Measurements from ENCODE around the gene USP7. TPM values are rescaled to one million over a fixed set of nuclear protein-coding genes. Genes with fewer than 3 reads are reported as not detected.

USP7 gene
- polyA plus RNA-seq, 1 experiment = 17.2 TPM

- no peaks in the 10 kb centered on the region for H3K27me3 ChIP-seq (ENCODE audit: control insufficient read depth, insufficient read depth, low read length)
- H3K4me3 ChIP-seq (ENCODE audit: low read depth, low read length) = no peak overlapping the region
- CTCF ChIA-PET = interaction anchor here (3.9 kb wide), 1 partner anchor 12 kb away, joined by 29 read pairs; no protein-coding TSS in a partner anchor
- DNase-seq (ENCODE audit: low read depth) = no peak
- no peaks in the 10 kb centered on the region for H3K36me3 ChIP-seq (ENCODE audit: control insufficient read depth, insufficient read depth, low read length)
- POLR2A ChIA-PET = no interaction called here
- no peak for TF ChIP-seq CTCF (IDR thresholded peaks at IDR 0.05; ENCODE audit: insufficient read depth, low read depth, low read length)
Observed at GRCh38 chr16:8996891-8997290, 33.2 kb upstream of the USP7 start.

GRCh38 chr16:8990445-8990844 is 26.7 kb upstream of the USP7 start:
- Histone ChIP-seq H3K27me3 (ENCODE audit: control insufficient read depth, insufficient read depth, low read length) (no peaks in the 10 kb centered on the region; the same call in 1 of the 2 replicates), H3K36me3 (ENCODE audit: control insufficient read depth, insufficient read depth, low read length) (no peaks in the 10 kb centered on the region), H3K4me3 (ENCODE audit: low read depth, low read length) (no peak overlapping the region)
- POLR2A ChIA-PET = interaction anchor here (0.5 kb wide), 1 partner anchor 13 kb away, joined by 4 read pairs; no protein-coding TSS in a partner anchor
- CTCF ChIA-PET = interaction anchor here (1.7 to 2.7 kb wide), 2 partner anchors 17 to 18 kb away, joined by 3 to 8 read pairs; no protein-coding TSS in a partner anchor
- no peak for TF ChIP-seq CTCF (IDR thresholded peaks at IDR 0.05; ENCODE audit: insufficient read depth, low read depth, low read length)
- no peak for DNase-seq (ENCODE audit: low read depth)

- H3K36me3 ChIP-seq (ENCODE audit: control insufficient read depth, insufficient read depth, low read length) = no peaks in the 10 kb centered on the region
- ChIA-PET CTCF (interaction anchor here (0.6 to 2.7 kb wide), 2 partner anchors 20 to 100 kb away, joined by 3 to 8 read pairs; no protein-coding TSS in a partner anchor), POLR2A (no interaction called here)
- TF ChIP-seq CTCF (IDR thresholded peaks at IDR 0.05; ENCODE audit: insufficient read depth, low read depth, low read length) = no peak
- H3K27me3 ChIP-seq (ENCODE audit: control insufficient read depth, insufficient read depth, low read length) = no peaks in the 10 kb centered on the region; the same call in 1 of the 2 replicates
- DNase-seq (ENCODE audit: low read depth) = no peak
- no peak overlapping the region for H3K4me3 ChIP-seq (ENCODE audit: low read depth, low read length)
Observed at GRCh38 chr16:8989099-8989878, 25.6 kb upstream of the USP7 start.

GRCh38 chr16:8986818-8987191 is 23.1 kb upstream of the USP7 start:
- DNase-seq (ENCODE audit: low read depth) = no peak
- no peak overlapping the region for H3K4me3 ChIP-seq (ENCODE audit: low read depth, low read length)
- CTCF ChIA-PET = no interaction called here

More at GRCh38 chr16:8986818-8987191, 23.1 kb upstream of the USP7 start:
- POLR2A ChIA-PET = no interaction called here
- Histone ChIP-seq H3K36me3 (ENCODE audit: control insufficient read depth, insufficient read depth, low read length) (no peaks in the 10 kb centered on the region), H3K27me3 (ENCODE audit: control insufficient read depth, insufficient read depth, low read length) (no peaks in the 10 kb centered on the region; the same call in 1 of the 2 replicates)
- no peak for TF ChIP-seq CTCF (IDR thresholded peaks at IDR 0.05; ENCODE audit: insufficient read depth, low read depth, low read length)
